SKM-1 (cell line): ENCODE results near the gene CUZD1.

Experiments
- DNase-seq: peaks from one replicate; lab custom pipeline; 2025; ENCODE audit not compliant: unreplicated experiment; lab: John Stamatoyannopoulos, UW

The CUZD1 gene

DNA sequence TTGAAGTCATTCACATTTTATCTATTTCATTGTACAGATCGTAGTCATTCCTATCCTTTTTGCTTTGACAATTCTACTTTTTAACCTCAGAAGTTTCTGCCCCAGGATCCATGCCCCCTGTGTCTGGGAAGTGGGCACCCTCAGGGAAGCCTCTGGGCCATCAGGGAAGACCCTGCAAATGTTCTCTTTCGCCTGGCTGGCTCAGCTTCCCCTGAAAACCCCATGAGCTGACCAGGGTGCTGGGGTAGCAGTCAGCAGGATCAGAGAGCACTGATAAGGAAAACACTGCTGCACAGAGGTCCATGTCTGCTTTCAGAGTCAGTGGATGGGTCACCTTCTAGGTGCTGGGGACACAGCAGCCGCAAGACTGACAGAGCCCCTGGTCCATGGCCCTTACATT is 23.8 kb downstream of the CUZD1 start:
- DNase-seq = no peak

- no peak for DNase-seq
Measured at GRCh38 chr10:122815458-122815857, 30.2 kb downstream of the CUZD1 start.

DNA sequence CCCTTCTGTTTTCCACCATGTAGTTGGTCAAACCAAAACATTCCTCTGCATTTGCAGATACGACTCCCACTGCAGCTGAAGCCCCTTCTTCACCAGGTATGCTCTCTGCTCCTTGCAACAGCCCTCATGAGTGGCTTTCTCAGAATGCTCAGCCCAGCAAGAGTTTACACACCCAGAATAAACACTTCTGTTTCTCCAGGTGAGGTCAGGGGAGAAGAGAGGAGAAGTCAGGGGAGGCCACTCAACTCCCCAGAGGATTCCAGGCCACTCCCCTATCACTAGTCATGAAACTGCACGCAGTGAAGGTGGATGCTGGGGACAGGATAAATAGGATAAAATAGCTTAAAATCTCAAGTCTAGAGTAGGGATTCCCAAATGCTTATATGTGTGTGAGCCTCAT is 31.2 kb downstream of the CUZD1 start:
- no peak for DNase-seq

DNA sequence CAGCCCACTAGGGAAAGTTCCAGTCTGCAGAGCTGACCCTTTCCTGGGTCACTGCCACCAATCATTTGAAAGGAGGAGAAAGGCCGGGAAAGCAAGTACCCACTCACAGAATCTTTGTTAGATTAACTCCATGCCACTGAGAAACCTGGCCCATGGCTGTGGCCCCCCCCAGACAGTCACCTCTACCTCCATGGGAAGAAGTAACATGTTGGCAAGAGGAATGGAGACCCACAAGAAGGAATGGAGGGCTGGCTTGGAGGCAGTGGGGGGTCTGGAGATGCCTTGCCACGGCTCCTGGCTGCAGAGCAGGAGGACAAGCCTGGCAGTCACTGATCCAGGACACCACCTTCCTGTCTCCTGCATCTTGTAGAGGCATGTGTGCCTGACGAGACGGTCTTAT is 32.9 kb downstream of the CUZD1 start:
- DNase-seq = no peak

- DNase-seq = no peak
Measured at GRCh38 chr10:122802282-122802681, 43.4 kb downstream of the CUZD1 start.

DNA sequence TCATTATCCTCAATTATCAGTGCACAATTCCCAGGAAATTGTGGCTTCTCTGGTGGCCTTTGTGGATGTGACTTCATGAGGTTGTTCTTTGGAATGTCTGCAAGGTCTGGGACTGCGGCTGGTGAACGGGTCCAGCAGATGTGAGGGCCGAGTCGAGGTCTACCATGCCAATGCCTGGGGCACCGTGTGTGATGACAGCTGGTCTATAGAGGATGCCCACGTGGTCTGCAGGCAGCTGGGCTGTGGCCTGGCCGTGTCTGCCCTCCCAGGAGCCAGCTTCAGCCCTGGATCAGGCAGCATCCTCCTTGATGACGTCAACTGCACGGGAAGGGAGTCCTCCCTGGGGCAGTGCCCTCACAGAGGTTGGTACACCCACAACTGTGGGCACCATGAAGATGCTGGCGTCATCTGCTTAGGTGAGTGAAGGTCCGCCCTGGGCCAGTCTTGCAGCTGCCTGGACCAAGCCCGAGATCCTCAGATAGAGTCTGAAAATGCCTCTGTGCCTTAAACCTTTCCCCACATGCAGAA is 46.9 kb downstream of the CUZD1 start:
- no peak for DNase-seq

- DNase-seq = no peak
Measured at GRCh38 chr10:122796796-122797195, 48.9 kb downstream of the CUZD1 start.

DNA sequence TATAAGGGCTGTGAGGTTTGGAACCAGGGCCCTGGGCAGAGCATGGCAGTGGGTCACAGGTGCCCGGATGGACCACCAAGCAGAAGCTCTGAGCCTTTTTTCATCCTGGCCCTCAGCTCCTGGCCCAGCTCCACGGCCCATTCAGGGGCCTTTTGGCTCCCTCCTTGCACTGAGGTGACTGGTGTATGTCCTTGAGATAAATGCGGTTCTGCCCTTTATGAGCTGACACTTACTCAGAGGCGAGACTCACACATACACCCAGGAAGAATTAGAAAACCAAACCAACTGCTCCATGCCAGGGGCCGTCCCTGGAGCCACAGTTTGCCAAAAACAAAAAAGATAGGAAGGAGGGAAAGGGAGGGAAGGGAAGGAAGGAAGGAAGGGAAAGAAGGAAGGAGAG is 49.7 kb downstream of the CUZD1 start:
- no peak for DNase-seq

DNA sequence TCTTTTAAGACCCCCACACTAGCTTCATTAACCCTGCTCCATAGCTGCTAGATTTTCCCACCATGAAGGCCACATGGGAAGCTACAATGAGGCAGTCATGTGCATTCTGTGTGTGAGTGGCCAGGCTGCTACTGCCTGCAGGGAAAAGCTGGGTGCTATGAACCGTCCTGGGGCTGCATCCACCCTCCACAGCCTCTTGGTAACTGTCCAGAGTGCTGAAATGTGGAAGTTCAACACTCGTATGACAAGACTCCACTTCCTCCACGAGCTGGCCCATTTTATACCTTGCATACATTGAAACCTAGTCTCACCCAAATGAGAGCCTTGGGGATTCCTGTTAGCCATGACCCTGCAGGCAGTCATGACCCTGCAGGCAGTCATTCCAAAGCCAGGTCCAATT is 59.4 kb downstream of the CUZD1 start:
- no peak for DNase-seq

DNA sequence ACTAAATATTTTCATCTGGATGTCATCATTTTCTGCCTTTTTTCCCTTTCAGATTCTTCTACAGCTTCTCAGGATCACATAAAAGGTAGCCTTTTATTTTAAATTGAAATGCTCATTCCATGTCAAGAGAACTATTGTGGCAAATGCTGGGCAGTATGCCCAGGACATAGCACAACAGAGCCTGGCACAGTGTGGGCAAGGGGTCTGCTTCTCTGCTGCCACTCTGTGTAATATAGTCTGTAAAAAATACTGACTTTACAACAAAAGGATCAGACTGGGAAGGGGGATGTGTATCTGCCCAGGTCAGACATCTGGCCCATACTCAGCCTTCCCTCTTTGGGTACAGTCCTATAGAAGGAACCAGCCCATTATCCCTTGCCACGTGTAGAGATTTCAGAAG is 62.7 kb downstream of the CUZD1 start:
- no peak for DNase-seq
